Fibroblast of pulmonary artery (primary cell): ENCODE results near the gene JTB.
A peak's percentile ranks its signal among the peaks of the same experiment; 100 is the strongest.
"Not testable (repeated sequence)": the region's sequence is repeated elsewhere in the genome, so short reads cannot be mapped to it uniquely, and the experiment has no call there.

Source experiments
- DNase-seq: peaks from one replicate; pipeline ENCODE4 v3.0.0-alpha.2; 2010; ENCODE audit warnings: low read depth
- H3K4me3 ChIP-seq: replicated peaks from 2 replicates; pipeline ENCODE4 v1.5.1; 2011; ENCODE audit warnings: low read depth, mild to moderate bottlenecking, control low read depth, low read length, moderate library complexity
- CTCF ChIP-seq: IDR thresholded peaks from 2 replicates; pipeline ENCODE4 v1.5.1; 2011; ENCODE audit warnings: mild to moderate bottlenecking, control low read depth, low read length, inconsistent platforms; ENCODE audit errors: missing control alignments

The JTB gene

GRCh38 chr1:153977250-153978240 is at the start of gene JTB:
JTB (minus strand) TSS chr1:153977674; CDS start chr1:153977252, 422 bp downstream.
- no peak for TF ChIP-seq CTCF
- peak; percentile 78 for DNase-seq
- H3K4me3 ChIP-seq, result peak within 1 kb of the TSS; percentile 94

- no peak for TF ChIP-seq CTCF
- DNase-seq, result no peak
- H3K4me3 ChIP-seq, result no peak overlapping the region
Observed at GRCh38 chr1:154019940-154020339, 42.5 kb upstream of the JTB start.

- DNase-seq, result no peak
- H3K4me3 ChIP-seq, result no peak overlapping the region
- TF ChIP-seq CTCF, result no peak
Observed at GRCh38 chr1:154019269-154019668, 41.8 kb upstream of the JTB start.

- H3K4me3 ChIP-seq, result no peak overlapping the region
- peak; percentile 41 for DNase-seq
- no peak for TF ChIP-seq CTCF
Observed at GRCh38 chr1:154014154-154014907, 36.9 kb upstream of the JTB start.

- H3K4me3 ChIP-seq, DNase-seq: not testable (repeated sequence)
Observed at GRCh38 chr1:154012543-154012942, 35.1 kb upstream of the JTB start.

GRCh38 chr1:154012129-154012528 is 34.7 kb upstream of the JTB start:
- TF ChIP-seq CTCF, result no peak
- DNase-seq, result no peak
- no peak overlapping the region for H3K4me3 ChIP-seq

- no peak overlapping the region for H3K4me3 ChIP-seq
- DNase-seq, result peak; percentile 34
- no peak for TF ChIP-seq CTCF
Observed at GRCh38 chr1:154006136-154006535, 28.7 kb upstream of the JTB start.
